ENCODE data around the gene DENND1A. TPM values are rescaled to one million over a fixed set of nuclear protein-coding genes. Genes with fewer than 3 reads are reported as not detected.
"Not testable (repeated sequence)": the region's sequence is repeated elsewhere in the genome, so short reads cannot be mapped to it uniquely, and the experiment has no call there.

The DENND1A gene
- total RNA-seq, result 10 to 100 TPM; 16.2 to 17.7 TPM
- long read RNA-seq, partial matches to known transcripts, result 0 of 10 reads
- long read RNA-seq, other reads (novel, unspliced or antisense), result 10 of 10 reads

DNA sequence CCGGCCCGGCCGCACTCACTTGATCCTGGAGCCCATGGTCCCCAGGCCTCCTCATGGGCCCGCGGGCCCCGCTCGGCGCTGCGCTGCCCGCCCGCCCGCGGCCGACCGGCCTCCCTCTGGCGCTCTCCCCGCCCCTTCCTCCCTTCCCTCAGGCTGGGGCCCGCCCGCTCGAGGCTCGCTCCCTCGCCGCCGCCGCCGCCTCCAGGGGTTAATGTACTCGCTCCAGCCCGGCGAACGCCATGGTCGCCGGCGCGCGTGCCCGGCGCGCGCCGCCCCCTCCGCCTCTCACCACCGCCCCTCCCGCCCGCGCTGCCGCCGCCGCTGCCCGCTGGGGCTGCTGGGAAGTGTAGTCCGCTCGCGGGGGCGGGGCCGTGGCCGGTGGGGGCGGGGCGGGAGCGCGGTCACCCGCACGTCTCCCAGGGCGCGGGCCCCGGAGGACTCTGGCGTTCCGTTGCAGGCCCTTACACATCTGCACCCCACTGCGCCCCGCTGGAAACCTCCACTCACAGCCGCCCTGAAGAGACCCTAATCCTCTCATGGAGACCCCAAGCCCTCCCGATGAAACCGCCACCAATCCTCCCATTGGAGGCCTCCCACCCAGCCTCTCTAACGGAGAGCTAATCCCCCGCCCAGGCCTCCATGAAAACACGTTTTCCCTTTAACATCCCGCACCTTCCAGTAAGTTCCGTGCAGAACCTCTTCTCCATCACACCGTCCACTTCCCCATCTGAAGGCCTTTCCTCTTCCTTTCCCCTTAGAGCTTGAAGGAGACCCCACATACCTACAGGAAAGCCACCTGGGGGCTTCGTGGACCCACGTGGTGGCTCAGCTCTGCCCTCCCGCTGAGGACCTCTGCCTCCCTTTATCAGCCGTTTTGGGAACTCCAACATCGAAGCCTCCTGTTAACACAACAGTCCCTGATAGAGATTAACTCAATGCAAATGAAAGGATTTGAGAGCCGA lies at the start of gene DENND1A:
TSS of gene DENND1A (minus strand) at position 257 of the 962 bp plus-strand sequence. CDS start at position 36, 221 bp downstream.
- ATAC-seq (peak; percentile 98 to 99), DNase-seq (peak; percentile 93)
- intact Hi-C loops (cut with DNase I), result no loop called here

GRCh38 chr9:123978981-123979380 lies 49.1 kb upstream of the DENND1A start:
- DNase-seq (no peak), ATAC-seq (no peak)
- intact Hi-C loops (cut with DNase I), result no loop called here

DNA sequence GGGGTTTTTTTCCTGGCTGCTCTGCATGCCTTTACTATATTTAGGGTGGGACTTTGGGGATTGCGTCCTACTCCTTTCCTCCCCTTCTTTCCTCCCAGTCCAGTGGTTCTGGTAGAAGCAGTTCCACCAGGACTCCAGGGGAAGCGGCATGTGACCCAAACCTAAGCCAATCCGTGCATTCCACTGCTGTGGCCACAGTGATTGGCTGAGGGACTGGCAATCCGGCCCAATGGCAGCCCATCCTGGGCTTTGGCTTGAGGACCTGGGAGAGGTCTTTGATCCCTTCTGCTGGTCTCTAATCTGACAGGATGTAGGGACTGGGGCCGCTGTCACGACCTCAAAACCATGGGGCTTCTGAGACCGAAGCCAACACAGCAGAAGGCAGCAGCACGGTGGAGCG lies 46.7 kb upstream of the DENND1A start:
- intact Hi-C loops (cut with DNase I); DNase-seq; ATAC-seq: not testable (repeated sequence)

GRCh38 chr9:123975871-123976270 lies 45.9 kb upstream of the DENND1A start:
- intact Hi-C loops (cut with DNase I), result no loop called here
- ATAC-seq, result no peak
- DNase-seq, result no peak

DNA sequence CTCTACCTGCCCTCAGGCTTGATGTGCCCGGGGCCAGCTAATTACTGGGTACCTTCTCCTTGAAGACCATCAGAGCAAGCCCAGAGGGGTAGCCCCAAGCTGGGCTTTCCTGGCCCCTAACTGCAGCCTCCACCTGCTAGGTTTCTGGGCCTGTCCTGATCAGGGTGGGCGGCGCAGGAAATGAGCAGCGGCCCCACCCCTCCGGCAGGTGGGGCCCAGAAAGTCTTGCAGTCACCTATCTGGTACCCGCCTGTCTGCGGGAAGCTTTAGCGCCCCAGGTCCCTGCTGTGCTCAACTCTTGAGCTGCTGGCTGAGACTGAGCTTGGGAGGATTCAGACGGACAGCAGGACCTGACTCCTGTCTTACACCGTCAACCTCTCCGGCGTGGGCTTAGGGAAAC lies 44.5 kb upstream of the DENND1A start:
- intact Hi-C loops (cut with DNase I), result no loop called here
- ATAC-seq (no peak), DNase-seq (no peak)

- no peak for ATAC-seq
- intact Hi-C loops (cut with DNase I), result no loop called here
- DNase-seq, result no peak
Measured at GRCh38 chr9:123973590-123974223, 43.8 kb upstream of the DENND1A start.

- intact Hi-C loops (cut with DNase I), result no loop called here
- no peak for DNase-seq
- ATAC-seq, result no peak
Measured at GRCh38 chr9:123972618-123973017, 42.7 kb upstream of the DENND1A start.

- intact Hi-C loops (cut with DNase I), result no loop called here
- no peak for ATAC-seq
Measured at GRCh38 chr9:123967323-123967722, 37.4 kb upstream of the DENND1A start.

GRCh38 chr9:123965801-123966686 lies 36.1 kb upstream of the DENND1A start:
- DNase-seq, result no peak
- ATAC-seq, result no peak
- intact Hi-C loops (cut with DNase I), result no loop called here

More at GRCh38 chr9:123967323-123967722, 37.4 kb upstream of the DENND1A start:
- no peak for DNase-seq

DNA sequence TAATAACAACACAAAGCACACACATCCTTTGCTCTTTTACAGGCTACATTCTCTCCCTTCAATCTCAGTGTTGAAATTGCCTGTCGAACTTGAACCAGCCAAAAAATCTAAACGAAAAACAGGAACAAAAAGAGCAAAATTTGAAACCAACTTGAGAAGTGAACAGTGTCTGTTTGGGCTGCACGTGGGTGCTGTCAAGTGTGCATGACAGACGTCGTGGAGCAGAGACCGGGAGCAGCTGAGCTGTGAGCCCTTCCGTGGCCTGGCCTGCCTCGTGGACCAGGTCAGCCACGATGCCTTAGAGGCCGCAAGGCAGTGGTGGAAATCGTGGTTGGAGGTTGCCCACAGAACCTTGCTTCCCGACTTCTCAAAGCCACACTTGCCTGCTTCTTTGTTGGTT lies 34.8 kb upstream of the DENND1A start:
- DNase-seq (no peak), ATAC-seq (no peak)
- intact Hi-C loops (cut with DNase I), result no loop called here

DNA sequence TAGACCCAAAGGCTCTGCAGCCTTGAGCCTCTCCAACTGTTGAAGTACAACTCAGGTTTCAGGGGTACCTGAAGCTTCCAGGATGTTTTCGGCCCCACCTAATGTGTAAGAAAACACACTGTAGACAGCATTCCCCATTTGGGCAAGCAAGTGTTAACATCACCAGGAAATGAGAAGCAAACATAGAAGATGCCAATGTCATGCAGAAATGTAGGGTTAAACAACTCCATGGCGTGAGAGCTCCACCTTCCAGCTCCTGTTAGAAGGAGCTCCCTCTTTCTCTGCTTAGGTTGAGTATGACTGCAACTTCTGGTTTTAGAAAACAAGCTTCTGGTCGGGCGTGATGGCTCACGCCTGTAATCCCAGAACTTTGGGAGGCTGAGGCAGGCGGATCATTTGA lies 31.0 kb upstream of the DENND1A start:
- ATAC-seq, result no peak
- intact Hi-C loops (cut with DNase I), result no loop called here
- no peak for DNase-seq

GRCh38 chr9:123960366-123960765 lies 30.4 kb upstream of the DENND1A start:
- no peak for DNase-seq
- ATAC-seq, result no peak
- intact Hi-C loops (cut with DNase I), result no loop called here

DNA sequence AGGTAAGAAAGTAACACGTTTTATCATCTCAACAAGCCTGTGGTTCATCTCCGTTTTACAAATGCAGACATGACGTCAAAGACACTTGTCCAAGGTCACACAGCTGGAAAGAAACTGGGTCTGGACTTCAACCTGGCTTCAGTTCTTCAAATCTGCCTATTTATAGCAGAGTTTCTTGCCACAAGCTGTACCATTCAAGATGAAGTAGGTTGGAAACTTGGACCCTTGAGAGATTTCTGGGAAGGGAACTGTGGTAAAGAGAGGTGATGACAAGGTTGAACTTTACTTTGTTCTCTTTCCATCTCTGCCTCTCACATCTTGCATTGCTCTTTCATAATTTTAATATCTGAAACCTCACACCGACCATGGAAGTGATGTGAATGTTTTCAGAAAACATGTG lies 29.9 kb upstream of the DENND1A start:
- intact Hi-C loops (cut with DNase I), result no loop called here
- ATAC-seq (no peak), DNase-seq (no peak)

GRCh38 chr9:123957731-123958130 lies 27.8 kb upstream of the DENND1A start:
- intact Hi-C loops (cut with DNase I), result no loop called here
- no peak for ATAC-seq
- DNase-seq, result no peak

DNA sequence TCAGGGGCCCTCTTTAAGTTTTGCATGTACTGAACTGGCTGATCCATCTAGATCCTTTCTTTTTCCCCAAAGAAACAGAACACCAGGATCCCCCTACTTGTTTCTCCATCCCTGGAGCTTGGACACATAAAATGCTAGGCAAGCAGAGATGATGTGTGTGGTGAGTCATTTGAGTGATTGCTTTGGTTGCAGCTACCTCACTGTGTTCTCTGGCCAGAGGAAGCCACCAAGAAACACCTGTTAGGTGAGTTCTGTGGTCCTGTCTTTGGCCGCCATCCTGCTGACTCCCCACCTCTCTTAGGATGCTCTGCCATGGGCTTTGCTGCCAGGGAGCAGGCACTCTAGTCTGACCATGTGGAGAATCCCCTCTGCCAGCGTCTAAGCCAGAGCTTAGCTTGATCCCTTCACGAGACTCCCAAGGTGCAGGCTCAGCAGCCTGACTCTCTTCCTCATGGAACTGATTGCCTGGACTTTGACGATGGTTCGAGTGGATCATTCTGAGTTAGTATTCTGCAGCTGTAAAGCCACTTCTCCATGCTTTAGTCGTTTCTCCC lies 27.3 kb upstream of the DENND1A start:
- ATAC-seq (no peak), DNase-seq (no peak)
- intact Hi-C loops (cut with DNase I), result no loop called here

- DNase-seq (no peak), ATAC-seq (no peak)
- intact Hi-C loops (cut with DNase I), result no loop called here
Measured at GRCh38 chr9:123955637-123956036, 25.7 kb upstream of the DENND1A start.

GRCh38 chr9:123954518-123955280 lies 24.8 kb upstream of the DENND1A start:
- intact Hi-C loops (cut with DNase I), result no loop called here
- DNase-seq, result no peak
- ATAC-seq, result peak in 1 of 2 donors; percentile 54

Data from left cardiac atrium (tissue), 4 donors.